ENCODE results near the gene XRCC4. TPM values are rescaled to one million over a fixed set of nuclear protein-coding genes. Genes with fewer than 3 reads are reported as not detected.

The XRCC4 gene
- total RNA-seq, 1 donor from 2014 or later = 11.6 TPM

GRCh38 chr5:83313436-83313835, 236.1 kb downstream of the XRCC4 start:
- no peaks in the 10 kb centered on the region for H3K36me3 Mint-ChIP-seq (ENCODE audit: low read depth)
- H3K27ac Mint-ChIP-seq = no peak overlapping the region
- DNase-seq = no peak
- H3K4me1 Mint-ChIP-seq = no peaks in the 10 kb centered on the region
- peaks cover 9% of the 10 kb centered on the region for H3K9me3 Mint-ChIP-seq
- H3K27me3 Mint-ChIP-seq = no peaks in the 10 kb centered on the region
- no peak overlapping the region for H3K4me3 Mint-ChIP-seq
- intact Hi-C loops (cut with micrococcal nuclease) = no loop called here

- H3K9me3 Mint-ChIP-seq = no peaks in the 10 kb centered on the region
- no peaks in the 10 kb centered on the region for H3K4me1 Mint-ChIP-seq
- DNase-seq = no peak
- H3K4me3 Mint-ChIP-seq = no peak overlapping the region
- intact Hi-C loops (cut with micrococcal nuclease) = no loop called here
- H3K36me3 Mint-ChIP-seq (ENCODE audit: low read depth) = no peaks in the 10 kb centered on the region
- H3K27ac Mint-ChIP-seq = no peak overlapping the region
- no peaks in the 10 kb centered on the region for H3K27me3 Mint-ChIP-seq
Observed at GRCh38 chr5:83321483-83322055, 244.2 kb downstream of the XRCC4 start.

- H3K4me1 Mint-ChIP-seq = no peaks in the 10 kb centered on the region
- intact Hi-C loops (cut with micrococcal nuclease) = no loop called here
- no peak overlapping the region for H3K4me3 Mint-ChIP-seq
- no peak for DNase-seq
- H3K27me3 Mint-ChIP-seq = no peaks in the 10 kb centered on the region
- no peaks in the 10 kb centered on the region for H3K36me3 Mint-ChIP-seq (ENCODE audit: low read depth)
- no peak overlapping the region for H3K27ac Mint-ChIP-seq
- no peaks in the 10 kb centered on the region for H3K9me3 Mint-ChIP-seq
Observed at GRCh38 chr5:83322273-83322924, 245.1 kb downstream of the XRCC4 start.

- no peak overlapping the region for H3K4me3 Mint-ChIP-seq
- no peaks in the 10 kb centered on the region for H3K9me3 Mint-ChIP-seq
- H3K4me1 Mint-ChIP-seq = no peaks in the 10 kb centered on the region
- intact Hi-C loops (cut with micrococcal nuclease) = no loop called here
- H3K36me3 Mint-ChIP-seq (ENCODE audit: low read depth) = no peaks in the 10 kb centered on the region
- H3K27ac Mint-ChIP-seq = no peak overlapping the region
- no peaks in the 10 kb centered on the region for H3K27me3 Mint-ChIP-seq
- DNase-seq = no peak
Observed at GRCh38 chr5:83323557-83324180, 246.3 kb downstream of the XRCC4 start.

GRCh38 chr5:83331842-83332241, 254.5 kb downstream of the XRCC4 start:
- no peaks in the 10 kb centered on the region for H3K4me1 Mint-ChIP-seq
- DNase-seq = no peak
- intact Hi-C loops (cut with micrococcal nuclease) = no loop called here
- H3K4me3 Mint-ChIP-seq = no peak overlapping the region
- no peaks in the 10 kb centered on the region for H3K27me3 Mint-ChIP-seq
- H3K9me3 Mint-ChIP-seq = no peaks in the 10 kb centered on the region
- H3K36me3 Mint-ChIP-seq (ENCODE audit: low read depth) = no peaks in the 10 kb centered on the region
- no peak overlapping the region for H3K27ac Mint-ChIP-seq

- Mint-ChIP-seq H3K9me3 (peaks cover 5% of the 10 kb centered on the region), H3K27me3 (no peaks in the 10 kb centered on the region), H3K27ac (no peak overlapping the region), H3K4me3 (no peak overlapping the region), H3K36me3 (ENCODE audit: low read depth) (peaks cover 2% of the 10 kb centered on the region), H3K4me1 (peaks cover 15% of the 10 kb centered on the region)
- intact Hi-C loops (cut with micrococcal nuclease) = no loop called here
- no peak for DNase-seq
Observed at GRCh38 chr5:83337453-83338035, 260.2 kb downstream of the XRCC4 start.

GRCh38 chr5:83340511-83340918, 263.2 kb downstream of the XRCC4 start:
- H3K36me3 Mint-ChIP-seq (ENCODE audit: low read depth) = peaks cover 2% of the 10 kb centered on the region
- peak overlapping the region; percentile 82 for H3K27ac Mint-ChIP-seq
- DNase-seq = peak; percentile 80
- H3K4me1 Mint-ChIP-seq = peaks cover 15% of the 10 kb centered on the region
- peaks cover 5% of the 10 kb centered on the region for H3K9me3 Mint-ChIP-seq
- intact Hi-C loops (cut with micrococcal nuclease) = no loop called here
- H3K4me3 Mint-ChIP-seq = peak overlapping the region; percentile 54
- H3K27me3 Mint-ChIP-seq = no peaks in the 10 kb centered on the region

GRCh38 chr5:83341815-83342334, 264.5 kb downstream of the XRCC4 start:
- H3K4me1 Mint-ChIP-seq = peaks cover 15% of the 10 kb centered on the region
- intact Hi-C loops (cut with micrococcal nuclease) = no loop called here
- H3K9me3 Mint-ChIP-seq = peaks cover 5% of the 10 kb centered on the region

GRCh38 chr5:83342465-83342864, 265.1 kb downstream of the XRCC4 start:
- DNase-seq = no peak
- intact Hi-C loops (cut with micrococcal nuclease) = no loop called here
- H3K9me3 Mint-ChIP-seq = peaks cover 9% of the 10 kb centered on the region
- H3K4me3 Mint-ChIP-seq = no peak overlapping the region
- H3K4me1 Mint-ChIP-seq = peaks cover 15% of the 10 kb centered on the region
- no peaks in the 10 kb centered on the region for H3K27me3 Mint-ChIP-seq
- peaks cover 2% of the 10 kb centered on the region for H3K36me3 Mint-ChIP-seq (ENCODE audit: low read depth)
- H3K27ac Mint-ChIP-seq = no peak overlapping the region

More at GRCh38 chr5:83341815-83342334, 264.5 kb downstream of the XRCC4 start:
- no peak overlapping the region for H3K4me3 Mint-ChIP-seq
- no peak overlapping the region for H3K27ac Mint-ChIP-seq
- no peak for DNase-seq
- H3K27me3 Mint-ChIP-seq = no peaks in the 10 kb centered on the region
- peaks cover 2% of the 10 kb centered on the region for H3K36me3 Mint-ChIP-seq (ENCODE audit: low read depth)

GRCh38 chr5:83343299-83343698, 266.0 kb downstream of the XRCC4 start:
- DNase-seq = no peak
- intact Hi-C loops (cut with micrococcal nuclease) = no loop called here
- no peaks in the 10 kb centered on the region for H3K27me3 Mint-ChIP-seq
- no peak overlapping the region for H3K4me3 Mint-ChIP-seq
- no peak overlapping the region for H3K27ac Mint-ChIP-seq
- H3K36me3 Mint-ChIP-seq (ENCODE audit: low read depth) = peaks cover 4% of the 10 kb centered on the region
- peaks cover 11% of the 10 kb centered on the region for H3K9me3 Mint-ChIP-seq
- H3K4me1 Mint-ChIP-seq = peaks cover 15% of the 10 kb centered on the region

- no peaks in the 10 kb centered on the region for H3K27me3 Mint-ChIP-seq
- intact Hi-C loops (cut with micrococcal nuclease) = no loop called here
- H3K27ac Mint-ChIP-seq = no peak overlapping the region
- DNase-seq = no peak
- no peak overlapping the region for H3K4me3 Mint-ChIP-seq
- H3K9me3 Mint-ChIP-seq = peaks cover 29% of the 10 kb centered on the region
- peaks cover 5% of the 10 kb centered on the region for H3K4me1 Mint-ChIP-seq
- H3K36me3 Mint-ChIP-seq (ENCODE audit: low read depth) = peaks cover 3% of the 10 kb centered on the region
Observed at GRCh38 chr5:83345423-83345822, 268.1 kb downstream of the XRCC4 start.

GRCh38 chr5:83348281-83348780, 271.0 kb downstream of the XRCC4 start:
- H3K27ac Mint-ChIP-seq = no peak overlapping the region
- intact Hi-C loops (cut with micrococcal nuclease) = no loop called here
- peaks cover 36% of the 10 kb centered on the region for H3K9me3 Mint-ChIP-seq
- peaks cover 3% of the 10 kb centered on the region for H3K36me3 Mint-ChIP-seq (ENCODE audit: low read depth)
- no peak for DNase-seq
- H3K4me1 Mint-ChIP-seq = no peaks in the 10 kb centered on the region
- no peaks in the 10 kb centered on the region for H3K27me3 Mint-ChIP-seq
- no peak overlapping the region for H3K4me3 Mint-ChIP-seq

GRCh38 chr5:83353231-83353630, 275.9 kb downstream of the XRCC4 start:
- no peaks in the 10 kb centered on the region for H3K4me1 Mint-ChIP-seq
- H3K36me3 Mint-ChIP-seq (ENCODE audit: low read depth) = no peaks in the 10 kb centered on the region
- intact Hi-C loops (cut with micrococcal nuclease) = no loop called here
- H3K4me3 Mint-ChIP-seq = no peak overlapping the region
- no peak for DNase-seq
- peaks cover 37% of the 10 kb centered on the region for H3K9me3 Mint-ChIP-seq
- H3K27me3 Mint-ChIP-seq = no peaks in the 10 kb centered on the region
- no peak overlapping the region for H3K27ac Mint-ChIP-seq

GRCh38 chr5:83353774-83354173, 276.4 kb downstream of the XRCC4 start:
- Mint-ChIP-seq H3K36me3 (ENCODE audit: low read depth) (no peaks in the 10 kb centered on the region), H3K4me1 (no peaks in the 10 kb centered on the region), H3K27ac (no peak overlapping the region), H3K27me3 (no peaks in the 10 kb centered on the region), H3K4me3 (no peak overlapping the region), H3K9me3 (peaks cover 35% of the 10 kb centered on the region)
- no peak for DNase-seq
- intact Hi-C loops (cut with micrococcal nuclease) = no loop called here

Measured in activated CD4-positive, alpha-beta T cell treated with anti-CD3 and anti-CD28 coated beads, Interleukin-2, amount 10 ng/mL, durations not matched to agents 24 days and 14 days (primary cell).